ENCODE data around the gene SH3BP4. TPM values are rescaled to one million over a fixed set of nuclear protein-coding genes. Genes with fewer than 3 reads are reported as not detected.

The SH3BP4 gene
- total RNA-seq, 1 experiment from 2014 or later, result 93.8 TPM

DNA sequence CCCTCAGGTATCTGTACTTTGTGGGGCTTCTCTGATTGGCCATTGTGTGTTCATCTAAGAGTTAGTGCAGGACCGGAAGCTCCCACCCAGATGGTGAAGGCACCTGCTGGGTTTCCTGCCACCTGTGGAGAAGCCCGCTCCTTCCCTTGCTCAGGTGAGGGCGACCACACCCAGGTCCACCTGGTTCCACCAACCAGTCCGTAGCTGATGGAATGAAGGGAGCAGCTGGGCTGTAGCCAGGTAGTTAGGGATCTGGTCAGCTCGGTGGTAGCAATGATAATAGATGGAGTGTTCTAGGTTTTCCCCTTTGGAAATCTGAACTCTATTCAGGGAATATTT lies 16.0 kb downstream of the SH3BP4 start:
- Histone ChIP-seq H3K23me2 (ENCODE audit: insufficient read length, low read depth, low read length, poor library complexity, severe bottlenecking) (peaks cover 3% of the 10 kb centered on the region), H2BK20ac (ENCODE audit: low read depth, low read length, poor library complexity, severe bottlenecking) (no peak overlapping the region), H3K4me1 (ENCODE audit: insufficient read depth, low read length) (peaks cover 25% of the 10 kb centered on the region; the same call in 1 of the 2 replicates), H3K9ac (ENCODE audit: extremely low read depth, insufficient read length, low read length) (no peak overlapping the region), H3K79me1 (ENCODE audit: insufficient read depth, low read depth, low read length, poor library complexity, severe bottlenecking) (peaks cover 11% of the 10 kb centered on the region), H3K56ac (ENCODE audit: insufficient read length, low read depth, low read length) (no peak overlapping the region), H4K8ac (replicated peaks; ENCODE audit: insufficient read length, low read depth, low read length) (no peak overlapping the region), H3K27ac (ENCODE audit: insufficient read length, low read depth, low read length) (no peak overlapping the region), H3K79me2 (ENCODE audit: insufficient read depth, low read length) (peaks cover 24% of the 10 kb centered on the region; the same call in 1 of the 2 replicates), H3K18ac (ENCODE audit: insufficient read length, low read depth, low read length) (no peak overlapping the region), H2BK120ac (ENCODE audit: low read depth, low read length, poor library complexity, severe bottlenecking) (no peak overlapping the region), H4K91ac (ENCODE audit: insufficient read length, low read depth, low read length) (no peak overlapping the region), H2BK5ac (ENCODE audit: insufficient read length, low read length) (no peak overlapping the region), H2AFZ (ENCODE audit: low read length) (no peak overlapping the region), H3K4me2 (ENCODE audit: insufficient read depth, insufficient read length, low read length) (no peak overlapping the region), H4K20me1 (ENCODE audit: control insufficient read depth, insufficient read depth, insufficient read length) (peaks cover 2% of the 10 kb centered on the region), H3K9me3 (ENCODE audit: control insufficient read depth, low read depth, low read length) (no peaks in the 10 kb centered on the region), H3T11ph (ENCODE audit: low read length) (no peak overlapping the region), H3K23ac (ENCODE audit: insufficient read length, low read depth, low read length) (no peak overlapping the region), H2BK12ac (ENCODE audit: insufficient read length, low read depth, low read length) (no peak overlapping the region), H3K27me3 (ENCODE audit: insufficient read depth, low read length) (no peaks in the 10 kb centered on the region), H3K14ac (ENCODE audit: insufficient read depth, low read length) (no peak overlapping the region), H2BK15ac (ENCODE audit: low read depth, low read length) (no peak overlapping the region), H4K5ac (ENCODE audit: insufficient read length, low read depth, low read length) (no peak overlapping the region), H2AK5ac (ENCODE audit: insufficient read length, low read length) (no peak overlapping the region), H3K4ac (ENCODE audit: low read depth, low read length) (no peak overlapping the region)
- Mint-ChIP-seq H3K27ac (no peak overlapping the region), H3K4me3 (no peak overlapping the region), H3K4me1 (peaks cover 71 to 79% of the 10 kb centered on the region in 2 experiments), H3K27me3 (ENCODE audit: low read depth) (no peaks in the 10 kb centered on the region), H3K9me3 (no peaks in the 10 kb centered on the region), H3K36me3 (ENCODE audit: insufficient read depth in 1 of 3, low read depth in 3 of 3) (peaks cover 10 to 38% (median 21%) of the 10 kb centered on the region in 3 experiments; a peak in 6 of 7 replicates)
- TF ChIP-seq, protein P1, sequence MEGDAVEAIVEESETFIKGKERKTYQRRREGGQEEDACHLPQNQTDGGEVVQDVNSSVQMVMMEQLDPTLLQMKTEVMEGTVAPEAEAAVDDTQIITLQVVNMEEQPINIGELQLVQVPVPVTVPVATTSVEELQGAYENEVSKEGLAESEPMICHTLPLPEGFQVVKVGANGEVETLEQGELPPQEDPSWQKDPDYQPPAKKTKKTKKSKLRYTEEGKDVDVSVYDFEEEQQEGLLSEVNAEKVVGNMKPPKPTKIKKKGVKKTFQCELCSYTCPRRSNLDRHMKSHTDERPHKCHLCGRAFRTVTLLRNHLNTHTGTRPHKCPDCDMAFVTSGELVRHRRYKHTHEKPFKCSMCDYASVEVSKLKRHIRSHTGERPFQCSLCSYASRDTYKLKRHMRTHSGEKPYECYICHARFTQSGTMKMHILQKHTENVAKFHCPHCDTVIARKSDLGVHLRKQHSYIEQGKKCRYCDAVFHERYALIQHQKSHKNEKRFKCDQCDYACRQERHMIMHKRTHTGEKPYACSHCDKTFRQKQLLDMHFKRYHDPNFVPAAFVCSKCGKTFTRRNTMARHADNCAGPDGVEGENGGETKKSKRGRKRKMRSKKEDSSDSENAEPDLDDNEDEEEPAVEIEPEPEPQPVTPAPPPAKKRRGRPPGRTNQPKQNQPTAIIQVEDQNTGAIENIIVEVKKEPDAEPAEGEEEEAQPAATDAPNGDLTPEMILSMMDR (conservative IDR thresholded peaks at IDR 0.05), result no peak
- no CpG with 5 or more reads among the region's 5 CpGs for WGBS (ENCODE audit: extremely low coverage, insufficient read length, low lambda C conversion rate)
- no peak for DNase-seq
